ENCODE measurements around the gene PDZRN3. TPM values are rescaled to one million over a fixed set of nuclear protein-coding genes. Genes with fewer than 3 reads are reported as not detected.

PDZRN3 gene
- total and polyA plus RNA-seq, 2 experiments from 2014 or later: 7.5 to 14.0 TPM

DNA sequence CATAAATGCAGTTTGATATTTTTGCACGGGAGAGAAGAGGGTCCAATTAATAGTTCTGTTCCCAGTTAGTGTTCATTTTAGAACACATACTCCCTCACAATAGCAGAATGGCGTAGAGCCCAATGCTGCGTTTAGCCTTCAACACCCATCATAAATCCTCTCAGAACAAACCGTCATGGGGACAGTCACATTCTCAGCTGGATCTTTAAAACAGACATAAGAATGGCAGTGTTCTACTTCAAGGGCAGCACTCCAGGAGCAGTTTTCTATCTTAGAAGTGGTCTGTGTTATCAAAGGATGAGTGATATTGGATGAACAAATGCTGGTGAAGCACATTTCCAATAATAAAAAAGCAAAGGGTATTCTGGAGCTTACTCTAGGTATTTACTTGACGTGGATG lies 230.5 kb downstream of the PDZRN3 start (continued):
- TF ChIP-seq, protein P1, sequence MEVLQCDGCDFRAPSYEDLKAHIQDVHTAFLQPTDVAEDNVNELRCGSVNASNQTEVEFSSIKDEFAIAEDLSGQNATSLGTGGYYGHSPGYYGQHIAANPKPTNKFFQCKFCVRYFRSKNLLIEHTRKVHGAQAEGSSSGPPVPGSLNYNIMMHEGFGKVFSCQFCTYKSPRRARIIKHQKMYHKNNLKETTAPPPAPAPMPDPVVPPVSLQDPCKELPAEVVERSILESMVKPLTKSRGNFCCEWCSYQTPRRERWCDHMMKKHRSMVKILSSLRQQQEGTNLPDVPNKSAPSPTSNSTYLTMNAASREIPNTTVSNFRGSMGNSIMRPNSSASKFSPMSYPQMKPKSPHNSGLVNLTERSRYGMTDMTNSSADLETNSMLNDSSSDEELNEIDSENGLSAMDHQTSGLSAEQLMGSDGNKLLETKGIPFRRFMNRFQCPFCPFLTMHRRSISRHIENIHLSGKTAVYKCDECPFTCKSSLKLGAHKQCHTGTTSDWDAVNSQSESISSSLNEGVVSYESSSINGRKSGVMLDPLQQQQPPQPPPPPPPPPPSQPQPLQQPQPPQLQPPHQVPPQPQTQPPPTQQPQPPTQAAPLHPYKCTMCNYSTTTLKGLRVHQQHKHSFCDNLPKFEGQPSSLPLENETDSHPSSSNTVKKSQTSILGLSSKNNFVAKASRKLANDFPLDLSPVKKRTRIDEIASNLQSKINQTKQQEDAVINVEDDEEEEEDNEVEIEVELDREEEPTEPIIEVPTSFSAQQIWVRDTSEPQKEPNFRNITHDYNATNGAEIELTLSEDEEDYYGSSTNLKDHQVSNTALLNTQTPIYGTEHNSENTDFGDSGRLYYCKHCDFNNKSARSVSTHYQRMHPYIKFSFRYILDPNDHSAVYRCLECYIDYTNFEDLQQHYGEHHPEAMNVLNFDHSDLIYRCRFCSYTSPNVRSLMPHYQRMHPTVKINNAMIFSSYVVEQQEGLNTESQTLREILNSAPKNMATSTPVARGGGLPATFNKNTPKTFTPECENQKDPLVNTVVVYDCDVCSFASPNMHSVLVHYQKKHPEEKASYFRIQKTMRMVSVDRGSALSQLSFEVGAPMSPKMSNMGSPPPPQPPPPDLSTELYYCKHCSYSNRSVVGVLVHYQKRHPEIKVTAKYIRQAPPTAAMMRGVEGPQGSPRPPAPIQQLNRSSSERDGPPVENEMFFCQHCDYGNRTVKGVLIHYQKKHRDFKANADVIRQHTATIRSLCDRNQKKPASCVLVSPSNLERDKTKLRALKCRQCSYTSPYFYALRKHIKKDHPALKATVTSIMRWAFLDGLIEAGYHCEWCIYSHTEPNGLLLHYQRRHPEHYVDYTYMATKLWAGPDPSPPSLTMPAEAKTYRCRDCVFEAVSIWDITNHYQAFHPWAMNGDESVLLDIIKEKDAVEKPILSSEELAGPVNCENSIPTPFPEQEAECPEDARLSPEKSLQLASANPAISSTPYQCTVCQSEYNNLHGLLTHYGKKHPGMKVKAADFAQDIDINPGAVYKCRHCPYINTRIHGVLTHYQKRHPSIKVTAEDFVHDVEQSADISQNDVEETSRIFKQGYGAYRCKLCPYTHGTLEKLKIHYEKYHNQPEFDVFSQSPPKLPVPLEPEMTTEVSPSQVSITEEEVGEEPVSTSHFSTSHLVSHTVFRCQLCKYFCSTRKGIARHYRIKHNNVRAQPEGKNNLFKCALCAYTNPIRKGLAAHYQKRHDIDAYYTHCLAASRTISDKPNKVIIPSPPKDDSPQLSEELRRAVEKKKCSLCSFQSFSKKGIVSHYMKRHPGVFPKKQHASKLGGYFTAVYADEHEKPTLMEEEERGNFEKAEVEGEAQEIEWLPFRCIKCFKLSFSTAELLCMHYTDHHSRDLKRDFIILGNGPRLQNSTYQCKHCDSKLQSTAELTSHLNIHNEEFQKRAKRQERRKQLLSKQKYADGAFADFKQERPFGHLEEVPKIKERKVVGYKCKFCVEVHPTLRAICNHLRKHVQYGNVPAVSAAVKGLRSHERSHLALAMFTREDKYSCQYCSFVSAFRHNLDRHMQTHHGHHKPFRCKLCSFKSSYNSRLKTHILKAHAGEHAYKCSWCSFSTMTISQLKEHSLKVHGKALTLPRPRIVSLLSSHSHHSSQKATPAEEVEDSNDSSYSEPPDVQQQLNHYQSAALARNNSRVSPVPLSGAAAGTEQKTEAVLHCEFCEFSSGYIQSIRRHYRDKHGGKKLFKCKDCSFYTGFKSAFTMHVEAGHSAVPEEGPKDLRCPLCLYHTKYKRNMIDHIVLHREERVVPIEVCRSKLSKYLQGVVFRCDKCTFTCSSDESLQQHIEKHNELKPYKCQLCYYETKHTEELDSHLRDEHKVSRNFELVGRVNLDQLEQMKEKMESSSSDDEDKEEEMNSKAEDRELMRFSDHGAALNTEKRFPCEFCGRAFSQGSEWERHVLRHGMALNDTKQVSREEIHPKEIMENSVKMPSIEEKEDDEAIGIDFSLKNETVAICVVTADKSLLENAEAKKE (CRISPR knock-in tag; IDR thresholded peaks at IDR 0.05): no peak
- TF ChIP-seq JUNB (IDR thresholded peaks at IDR 0.05; ENCODE audit: unreplicated experiment) (no peak), ZNF114 (CRISPR knock-in tag; IDR thresholded peaks at IDR 0.05) (no peak), EZH2 (IDR thresholded peaks at IDR 0.05; ENCODE audit: low read depth, unreplicated experiment) (no peak)

DNA sequence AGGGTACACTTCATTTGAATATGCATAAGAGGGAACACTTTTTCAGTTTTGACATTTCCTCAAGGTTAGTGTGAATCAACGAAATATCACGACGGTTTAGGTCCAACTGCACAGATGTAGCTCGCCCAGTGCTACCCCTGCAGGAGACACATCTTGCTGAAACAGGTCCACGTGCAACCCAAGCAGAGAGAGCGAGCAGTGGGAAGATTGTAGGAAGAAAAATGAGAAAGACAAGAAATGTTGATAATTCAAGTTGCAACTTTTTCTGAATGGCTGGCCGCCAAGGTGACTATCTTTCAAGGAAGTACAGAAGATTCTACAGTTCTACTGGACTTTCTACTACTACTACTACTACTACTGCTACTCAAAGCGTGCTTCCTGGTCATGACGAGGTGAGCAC lies 231.7 kb downstream of the PDZRN3 start:
- Histone ChIP-seq H3K27me3 (ENCODE audit: insufficient read depth) (no peaks in the 10 kb centered on the region), H3K4me2 (no peak overlapping the region)
- ATAC-seq: no peak
- no peak for TF ChIP-seq EZH2phosphoT487 (IDR thresholded peaks at IDR 0.05; ENCODE audit: unreplicated experiment)
- TF ChIP-seq ZNF331 (CRISPR knock-in tag; IDR thresholded peaks at IDR 0.05; ENCODE audit: low read depth): no peak
- TF ChIP-seq, protein P2, sequence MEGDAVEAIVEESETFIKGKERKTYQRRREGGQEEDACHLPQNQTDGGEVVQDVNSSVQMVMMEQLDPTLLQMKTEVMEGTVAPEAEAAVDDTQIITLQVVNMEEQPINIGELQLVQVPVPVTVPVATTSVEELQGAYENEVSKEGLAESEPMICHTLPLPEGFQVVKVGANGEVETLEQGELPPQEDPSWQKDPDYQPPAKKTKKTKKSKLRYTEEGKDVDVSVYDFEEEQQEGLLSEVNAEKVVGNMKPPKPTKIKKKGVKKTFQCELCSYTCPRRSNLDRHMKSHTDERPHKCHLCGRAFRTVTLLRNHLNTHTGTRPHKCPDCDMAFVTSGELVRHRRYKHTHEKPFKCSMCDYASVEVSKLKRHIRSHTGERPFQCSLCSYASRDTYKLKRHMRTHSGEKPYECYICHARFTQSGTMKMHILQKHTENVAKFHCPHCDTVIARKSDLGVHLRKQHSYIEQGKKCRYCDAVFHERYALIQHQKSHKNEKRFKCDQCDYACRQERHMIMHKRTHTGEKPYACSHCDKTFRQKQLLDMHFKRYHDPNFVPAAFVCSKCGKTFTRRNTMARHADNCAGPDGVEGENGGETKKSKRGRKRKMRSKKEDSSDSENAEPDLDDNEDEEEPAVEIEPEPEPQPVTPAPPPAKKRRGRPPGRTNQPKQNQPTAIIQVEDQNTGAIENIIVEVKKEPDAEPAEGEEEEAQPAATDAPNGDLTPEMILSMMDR (conservative IDR thresholded peaks at IDR 0.05; ENCODE audit: low read depth in 2 of 2): no peak
- no peak for TF ChIP-seq JUNB (IDR thresholded peaks at IDR 0.05; ENCODE audit: unreplicated experiment)
- no peak for TF ChIP-seq EZH2 (IDR thresholded peaks at IDR 0.05; ENCODE audit: low read depth, unreplicated experiment)
- no peak for TF ChIP-seq STAT1 (IDR thresholded peaks at IDR 0.05; ENCODE audit: unreplicated experiment)
- TF ChIP-seq NANOG (IDR thresholded peaks at IDR 0.05; ENCODE audit: borderline replicate concordance): no peak
- TF ChIP-seq POLR2AphosphoS5 (IDR thresholded peaks at IDR 0.05; ENCODE audit: low read depth): no peak
- TF ChIP-seq CREB1 (CRISPR knock-in tag; IDR thresholded peaks at IDR 0.05; ENCODE audit: low read depth): no peak

More for the DNA sequence above, 231.7 kb downstream of the PDZRN3 start:
- Mint-ChIP-seq H3K36me3 (ENCODE audit: low read depth) (no peaks in the 10 kb centered on the region), H3K4me1 (no peaks in the 10 kb centered on the region), H3K9me3 (no peaks in the 10 kb centered on the region), H3K4me3 (no peak overlapping the region), H3K27ac (no peak overlapping the region), H3K27me3 (ENCODE audit: insufficient read depth, low read depth, poor library complexity) (no peaks in the 10 kb centered on the region)
- no peaks in the 10 kb centered on the region for H3K4me1 ChIP-seq (ENCODE audit: insufficient read depth)
- no peak for DNase-seq (ENCODE audit: low spot score)
- no peak overlapping the region for H3K4me3 ChIP-seq
- H2AFZ ChIP-seq: no peak overlapping the region
- no peaks in the 10 kb centered on the region; the same call in 1 of the 2 replicates for H3K36me3 ChIP-seq (ENCODE audit: insufficient read depth)
- H4K20me1 ChIP-seq (replicated peaks; ENCODE audit: insufficient read depth): no peaks in the 10 kb centered on the region
- H3K79me2 ChIP-seq (replicated peaks; ENCODE audit: insufficient read depth): no peaks in the 10 kb centered on the region
- no peaks in the 10 kb centered on the region for H3F3A ChIP-seq (replicated peaks; ENCODE audit: low read depth)
- H3K27ac ChIP-seq (ENCODE audit: low read depth): no peak overlapping the region
- H3K9me2 ChIP-seq (ENCODE audit: insufficient read depth): no peaks in the 10 kb centered on the region
